A204.1 (cell line): ENCODE data around the gene MAT2B.
"Not testable (repeated sequence)": the region's sequence is repeated elsewhere in the genome, so short reads cannot be mapped to it uniquely, and the experiment has no call there.

ENCODE experiments used
- FAIRE-seq: peaks from 2 replicates; lab custom pipeline; 2012; peaks lifted over from hg19 to GRCh38; lab: Jason Lieb, UNC

Gene MAT2B

GRCh38 chr5:163503106-163504078 is 2.0 kb upstream of the MAT2B start:
- FAIRE-seq, result no peak

DNA sequence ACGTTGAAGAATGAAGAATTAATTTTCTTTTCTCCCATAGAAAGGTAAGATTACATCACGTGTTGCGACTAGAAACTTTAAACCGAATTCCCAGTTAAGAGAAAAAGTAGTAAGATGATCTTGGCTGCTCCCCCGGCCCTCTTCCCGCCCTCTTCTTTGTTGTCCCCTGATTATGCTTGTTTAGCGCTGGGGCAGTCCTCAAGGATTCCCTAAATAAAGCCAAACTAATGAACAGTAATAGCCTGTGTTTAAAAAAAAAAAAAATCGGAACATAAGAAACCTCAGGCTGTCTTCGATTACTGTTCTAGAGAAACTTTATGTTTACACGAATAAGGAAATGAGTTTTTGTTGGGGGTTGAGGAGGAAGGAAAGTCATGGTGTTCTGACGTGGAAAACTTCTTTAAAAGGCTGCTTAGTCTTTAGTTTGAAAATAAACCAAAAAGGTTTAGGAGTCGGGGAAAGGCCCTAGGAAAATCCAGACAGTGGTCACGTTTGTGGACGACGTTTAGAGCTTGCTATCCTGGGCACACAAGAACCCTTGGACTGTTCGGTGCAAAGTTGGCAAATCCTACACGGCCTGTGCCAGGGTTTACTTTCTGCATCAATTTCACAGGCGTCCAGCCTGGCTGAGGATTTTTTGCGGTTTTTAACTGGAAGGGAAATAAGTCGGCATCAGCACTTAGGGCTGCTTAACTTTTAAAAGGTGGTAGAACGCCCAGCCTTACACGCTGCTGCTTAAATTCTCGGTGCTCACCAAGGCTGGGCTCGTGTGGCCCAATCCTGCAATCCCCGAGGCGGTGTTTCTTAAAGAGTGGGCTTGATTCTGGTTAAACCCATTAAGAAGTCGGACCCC is 1.1 kb upstream of the MAT2B start:
- no peak for FAIRE-seq

DNA sequence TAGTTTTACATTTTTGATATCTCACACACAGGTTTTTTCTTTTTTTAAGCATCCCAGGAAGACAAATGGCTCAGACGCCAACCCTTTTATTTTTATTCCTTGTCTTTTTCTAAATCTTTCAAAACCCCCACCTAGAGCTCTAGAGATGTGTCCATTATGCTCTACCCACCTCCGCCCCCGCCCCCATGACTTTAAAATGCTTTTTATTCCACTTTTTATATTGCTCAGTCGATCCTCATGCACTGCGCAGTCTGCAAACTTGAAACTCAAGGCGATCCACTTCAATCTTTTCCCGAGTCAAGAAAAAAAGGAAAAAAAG is 411 bp upstream of the MAT2B start:
- FAIRE-seq, result no peak

DNA sequence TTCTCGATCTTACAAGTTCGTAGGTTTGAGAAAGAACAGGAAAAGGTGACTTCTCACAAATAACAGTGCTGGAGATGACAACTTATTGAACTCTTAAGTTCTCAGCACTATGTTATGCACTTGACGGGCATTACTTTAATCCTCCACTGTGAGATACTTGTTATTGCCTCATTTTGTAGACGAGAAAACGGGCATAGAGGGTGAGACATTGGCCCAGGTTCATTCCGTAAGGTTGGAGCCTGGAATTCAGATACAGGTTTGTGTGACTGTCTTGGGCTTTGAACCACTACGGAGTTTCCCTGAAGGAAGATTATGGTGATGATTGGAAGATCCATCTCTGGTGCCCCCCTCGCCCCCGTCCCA is 657 bp downstream of the MAT2B start:
- FAIRE-seq, result no peak

GRCh38 chr5:163506726-163507125 is 1.3 kb downstream of the MAT2B start:
- FAIRE-seq, result no peak

DNA sequence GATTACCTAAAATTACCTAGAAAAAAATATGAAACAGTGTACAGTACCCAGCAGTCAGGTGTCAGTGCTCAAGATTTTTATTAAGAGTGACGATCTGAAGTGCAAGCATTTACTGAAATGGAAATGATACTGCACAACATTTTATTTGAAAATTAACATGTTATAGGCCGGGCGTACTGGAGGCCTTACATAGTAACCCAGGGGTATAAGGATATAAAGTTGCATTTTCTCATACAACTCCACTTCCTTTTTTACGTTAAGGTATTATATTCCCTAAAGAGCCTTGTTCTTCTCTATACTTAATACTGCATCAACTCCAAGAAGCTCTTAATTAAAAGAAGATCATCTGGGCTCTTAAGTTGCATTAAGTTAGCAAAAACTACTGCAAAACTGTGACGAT is 3.3 kb downstream of the MAT2B start:
- FAIRE-seq, result no peak

DNA sequence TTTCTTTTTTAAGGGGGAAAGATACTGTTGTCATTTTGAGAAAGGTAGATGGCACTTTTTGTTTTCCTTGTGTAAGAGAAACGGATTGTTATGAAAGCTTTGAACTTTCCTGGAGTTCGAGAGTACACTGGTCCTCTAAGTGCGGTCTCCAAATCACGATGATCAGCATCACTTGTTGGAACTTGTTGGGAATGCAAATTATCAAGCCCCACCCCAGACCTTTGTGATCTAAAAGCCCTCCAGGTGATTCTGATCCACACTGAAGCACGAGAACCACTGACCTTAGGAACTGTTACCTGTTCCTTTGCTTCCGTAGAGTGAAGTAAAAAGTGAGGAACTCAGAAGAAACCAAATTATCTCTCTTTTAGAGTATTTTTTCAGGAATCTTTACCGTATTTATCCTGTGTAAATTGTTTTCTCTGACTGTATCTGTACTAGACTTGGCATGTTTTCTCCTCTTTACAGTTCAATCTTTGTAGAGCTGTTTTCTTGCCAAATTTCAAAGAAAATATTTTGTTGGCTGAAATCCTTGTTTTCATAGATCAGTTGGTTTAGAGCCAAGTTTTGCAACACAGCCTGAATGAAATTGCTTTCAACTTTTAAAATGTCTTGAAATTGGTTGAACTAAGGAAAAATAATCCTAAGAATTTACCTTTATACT is 4.0 kb downstream of the MAT2B start:
- no peak for FAIRE-seq

- no peak for FAIRE-seq
Measured at GRCh38 chr5:163512526-163512925, 7.1 kb downstream of the MAT2B start.

DNA sequence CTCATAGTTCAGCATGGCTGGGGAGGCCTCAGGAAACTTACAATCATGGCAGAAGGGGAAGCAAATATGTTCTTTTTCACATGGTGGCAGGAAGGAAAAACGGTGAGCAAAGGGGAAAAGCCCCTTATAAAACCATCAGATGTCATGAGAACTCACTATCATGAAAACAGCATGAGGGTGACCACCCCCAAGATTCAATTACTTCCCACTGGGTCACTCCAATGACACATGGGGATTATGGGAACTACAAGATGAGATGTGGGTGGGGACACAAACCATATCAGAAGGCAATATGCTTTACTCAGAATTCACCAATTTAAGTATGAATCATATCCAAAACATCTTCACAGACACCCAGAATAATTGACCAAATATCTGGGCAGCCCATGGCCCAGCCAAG is 19.7 kb downstream of the MAT2B start:
- no peak for FAIRE-seq

- no peak for FAIRE-seq
Measured at GRCh38 chr5:163529698-163530097, 24.3 kb downstream of the MAT2B start.

DNA sequence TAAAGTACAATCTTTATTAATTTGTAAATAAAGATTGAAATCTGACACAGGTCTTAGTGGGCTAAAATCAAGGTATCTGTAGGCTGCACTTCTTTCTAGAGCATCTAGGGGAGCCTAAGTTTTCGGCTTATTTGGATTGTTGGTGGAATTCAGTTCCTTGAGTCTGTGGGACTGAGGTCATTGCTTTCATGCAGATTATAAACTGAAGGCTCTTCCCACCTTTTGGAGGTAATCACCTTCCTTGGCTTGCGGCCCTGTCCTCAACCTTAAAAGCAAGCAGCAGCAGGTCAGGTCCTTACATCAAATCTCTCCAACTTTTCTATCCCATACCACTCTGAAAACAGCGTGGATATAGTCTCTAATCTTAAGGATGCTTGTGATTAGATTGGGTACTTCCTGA is 25.9 kb downstream of the MAT2B start:
- no peak for FAIRE-seq

DNA sequence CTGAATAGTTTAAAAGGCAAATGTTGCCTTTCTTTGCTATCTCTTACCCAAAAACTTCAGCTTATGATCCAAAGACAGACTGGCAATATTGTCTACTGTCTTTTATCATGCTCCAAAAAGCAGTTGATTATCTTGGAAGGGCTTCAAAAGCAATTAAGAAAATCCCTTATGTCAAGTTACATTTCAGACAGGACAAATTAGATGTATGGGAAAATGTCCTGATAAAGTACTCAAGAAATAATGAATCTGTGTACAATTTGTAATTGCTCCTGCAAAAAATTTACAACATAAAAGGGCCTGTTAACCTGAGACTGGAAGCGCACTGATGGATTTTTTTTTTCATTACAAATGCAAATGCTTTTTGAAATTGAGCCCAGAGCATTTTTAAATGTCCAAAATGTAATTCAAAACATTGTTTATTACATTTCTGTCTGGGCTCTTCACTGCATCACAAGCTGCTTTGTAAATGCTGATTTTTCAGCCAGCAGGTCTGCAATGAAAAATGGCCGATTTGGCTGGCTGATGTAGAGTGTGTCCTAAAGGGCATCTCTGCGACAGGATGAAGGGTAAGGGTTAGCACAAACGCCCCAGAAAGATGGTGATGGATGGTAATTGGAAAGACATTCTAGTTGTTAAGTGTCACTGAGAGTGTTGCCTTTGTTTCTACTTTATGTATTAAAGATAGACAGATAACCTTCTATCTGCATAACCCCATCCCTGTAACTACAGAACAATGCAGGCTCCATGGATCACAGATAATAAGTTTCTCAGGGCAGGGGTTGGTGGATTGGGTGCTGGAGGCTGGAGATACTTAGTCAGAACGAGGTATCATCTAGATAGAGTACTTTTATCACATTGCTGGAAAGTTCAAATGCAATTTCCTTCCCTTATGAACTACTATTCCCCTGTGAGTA is 27.0 kb downstream of the MAT2B start:
- FAIRE-seq, result no peak

GRCh38 chr5:163533223-163533622 is 27.8 kb downstream of the MAT2B start:
- no peak for FAIRE-seq

GRCh38 chr5:163534492-163535094 is 29.2 kb downstream of the MAT2B start:
- FAIRE-seq, result no peak

DNA sequence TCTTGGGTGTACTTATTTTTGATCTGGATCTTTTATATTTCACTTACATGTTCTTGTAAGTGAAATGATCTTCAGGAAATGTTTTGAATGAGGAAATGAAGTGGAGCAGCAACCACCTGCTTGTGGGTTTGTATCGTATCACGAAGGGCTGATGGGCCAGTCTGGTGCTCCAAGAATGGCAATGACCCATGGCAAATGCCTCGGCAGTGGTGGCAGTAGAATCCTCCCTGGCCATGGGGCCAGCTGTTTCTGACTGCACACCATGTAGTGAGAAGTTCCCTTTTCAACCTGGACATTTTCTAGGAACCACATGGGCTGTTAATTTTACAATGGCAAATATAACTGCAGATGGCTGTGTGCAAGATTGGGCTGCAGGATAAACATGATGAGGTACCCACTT is 29.9 kb downstream of the MAT2B start:
- no peak for FAIRE-seq

GRCh38 chr5:163536442-163536841 is 31.0 kb downstream of the MAT2B start:
- not testable (repeated sequence) for FAIRE-seq

DNA sequence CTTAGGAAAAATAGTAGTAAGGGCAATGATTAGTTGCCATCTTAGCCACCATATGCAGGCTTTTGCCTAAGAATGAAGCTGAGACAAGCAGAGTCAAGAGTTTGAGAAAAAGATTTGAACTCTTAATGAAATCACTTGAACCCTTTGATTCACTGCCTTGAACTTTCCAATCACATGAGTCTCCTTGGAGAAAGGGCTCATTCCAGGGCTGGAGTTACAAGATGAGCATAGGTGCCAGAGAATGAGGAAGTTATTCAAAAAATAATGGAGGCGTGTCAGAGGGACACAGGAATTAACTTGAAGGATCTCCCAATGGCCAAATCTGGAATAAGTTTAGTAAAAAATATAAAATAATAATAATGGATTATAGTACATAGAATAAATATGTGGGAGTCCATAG is 35.3 kb downstream of the MAT2B start:
- FAIRE-seq, result no peak

GRCh38 chr5:163542771-163543170 is 37.4 kb downstream of the MAT2B start:
- FAIRE-seq, result no peak

DNA sequence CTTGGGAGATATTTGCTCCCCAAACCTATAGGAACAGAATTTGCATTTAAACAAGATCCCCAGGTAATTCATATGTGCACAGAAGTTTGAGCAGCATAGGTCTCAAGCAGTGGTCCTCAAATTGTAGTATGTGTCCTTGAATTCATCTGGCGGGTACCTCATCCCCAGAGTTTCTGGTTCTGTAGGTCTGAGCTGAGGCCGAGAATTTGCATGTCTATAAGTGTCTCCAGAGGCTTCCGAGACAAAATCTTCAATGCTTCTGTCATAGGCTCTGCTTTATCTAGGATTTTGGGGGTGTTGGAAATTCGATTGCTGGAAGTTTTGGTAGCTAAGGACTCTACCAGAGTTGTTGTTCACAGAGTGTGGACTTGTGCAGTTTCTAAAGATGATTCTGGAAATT is 38.6 kb downstream of the MAT2B start:
- no peak for FAIRE-seq

DNA sequence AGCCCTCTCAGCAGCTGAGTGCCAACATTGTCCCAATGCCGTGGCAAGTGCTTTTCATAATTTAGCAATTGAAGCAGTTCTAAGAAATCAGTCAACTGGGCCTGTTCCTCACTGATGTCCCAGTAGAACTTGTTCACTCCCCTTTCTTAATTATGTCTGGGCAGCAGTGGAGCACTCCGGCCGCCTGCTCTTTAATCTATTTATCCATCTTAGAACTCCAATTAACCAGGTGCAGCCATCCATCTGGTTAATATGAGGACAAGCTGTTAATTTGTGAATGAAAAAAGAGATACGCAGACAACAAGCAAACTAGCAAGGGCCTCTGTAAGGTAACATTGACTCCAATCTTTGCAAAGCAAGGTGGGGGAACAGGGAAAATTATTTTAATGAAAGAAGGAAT is 39.4 kb downstream of the MAT2B start:
- no peak for FAIRE-seq

DNA sequence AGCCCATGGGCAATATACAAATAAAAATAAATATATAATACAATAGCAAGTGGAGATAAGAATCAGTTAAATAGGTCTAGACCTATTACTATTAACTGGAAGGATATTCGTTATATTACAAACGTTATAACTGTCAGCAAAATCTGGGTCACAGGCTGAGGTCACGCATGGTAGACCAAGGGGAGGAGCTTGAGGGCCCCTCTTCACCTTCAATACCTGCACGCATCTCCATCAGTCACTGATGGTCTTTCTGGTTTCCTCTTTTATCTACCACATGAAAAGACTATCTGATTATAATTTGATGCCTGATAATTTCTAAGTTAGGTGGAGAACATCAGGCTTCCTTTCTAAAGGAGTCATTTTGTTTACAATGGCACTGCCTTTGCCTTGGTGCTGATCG is 43.2 kb downstream of the MAT2B start:
- FAIRE-seq, result no peak

GRCh38 chr5:163551156-163551555 is 45.7 kb downstream of the MAT2B start:
- no peak for FAIRE-seq
